Measurements from ENCODE around the gene ACACB.

- TF ChIP-seq POLR2A (IDR thresholded peaks at IDR 0.05) (no peak), CTCF (IDR thresholded peaks at IDR 0.05) (no peak)
Observed at GRCh38 chr12:109174468-109174867, 58.1 kb downstream of the ACACB start.

Data from heart left ventricle (tissue), 13 donors.